Lower leg skin (tissue), 3 donors: ENCODE data around the gene CLASP1.

Experiments
- POLR2A ChIP-seq, 2 donors: fragments of 450-650 bp; IDR thresholded peaks; one replicate each; pipeline ENCODE4 v1.6.1; 2016 to 2017; ENCODE audit warnings: antibody characterized with exemption in 2 of 2, mild to moderate bottlenecking in 1 of 2, moderate library complexity in 1 of 2
- TF ChIP-seq, protein P1 (sequence below), 3 donors: fragments of 450-650 bp; IDR thresholded peaks; one replicate each; pipeline ENCODE4 v1.5.1; 2016; ENCODE audit warnings: antibody characterized with exemption in 3 of 3, mild to moderate bottlenecking in 3 of 3, moderate library complexity in 2 of 3

DNA sequence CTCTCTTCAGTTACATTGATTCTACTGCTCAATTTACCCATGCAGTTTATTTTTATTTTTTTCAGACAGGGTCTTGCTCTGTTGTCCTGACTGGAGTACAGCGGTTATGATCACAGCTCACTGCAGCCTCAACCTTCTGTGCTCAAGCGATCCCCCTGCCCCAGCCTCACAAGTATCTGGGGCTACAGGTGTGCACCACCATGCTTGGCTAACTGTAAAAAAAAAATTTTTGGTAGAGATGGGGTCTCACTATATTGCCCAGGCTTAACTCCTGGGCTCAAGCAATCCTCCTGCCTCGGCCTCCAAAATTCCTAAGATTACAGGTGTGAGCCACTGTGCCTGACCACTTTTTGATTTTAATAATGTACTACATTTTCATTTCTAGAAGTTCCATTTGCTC lies 212.3 kb downstream of the CLASP1 start:
- TF ChIP-seq, protein P1, sequence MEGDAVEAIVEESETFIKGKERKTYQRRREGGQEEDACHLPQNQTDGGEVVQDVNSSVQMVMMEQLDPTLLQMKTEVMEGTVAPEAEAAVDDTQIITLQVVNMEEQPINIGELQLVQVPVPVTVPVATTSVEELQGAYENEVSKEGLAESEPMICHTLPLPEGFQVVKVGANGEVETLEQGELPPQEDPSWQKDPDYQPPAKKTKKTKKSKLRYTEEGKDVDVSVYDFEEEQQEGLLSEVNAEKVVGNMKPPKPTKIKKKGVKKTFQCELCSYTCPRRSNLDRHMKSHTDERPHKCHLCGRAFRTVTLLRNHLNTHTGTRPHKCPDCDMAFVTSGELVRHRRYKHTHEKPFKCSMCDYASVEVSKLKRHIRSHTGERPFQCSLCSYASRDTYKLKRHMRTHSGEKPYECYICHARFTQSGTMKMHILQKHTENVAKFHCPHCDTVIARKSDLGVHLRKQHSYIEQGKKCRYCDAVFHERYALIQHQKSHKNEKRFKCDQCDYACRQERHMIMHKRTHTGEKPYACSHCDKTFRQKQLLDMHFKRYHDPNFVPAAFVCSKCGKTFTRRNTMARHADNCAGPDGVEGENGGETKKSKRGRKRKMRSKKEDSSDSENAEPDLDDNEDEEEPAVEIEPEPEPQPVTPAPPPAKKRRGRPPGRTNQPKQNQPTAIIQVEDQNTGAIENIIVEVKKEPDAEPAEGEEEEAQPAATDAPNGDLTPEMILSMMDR (IDR thresholded peaks at IDR 0.05): no peak
- no peak for TF ChIP-seq POLR2A (IDR thresholded peaks at IDR 0.05)
